Measurements from ENCODE around the gene DYNC2I2. TPM values are rescaled to one million over a fixed set of nuclear protein-coding genes. Genes with fewer than 3 reads are reported as not detected.

The DYNC2I2 gene
- total and polyA plus RNA-seq, 10 of the 15 experiments (the other 5 are each of a cell fraction or from before 2014, with no cell fraction given): 0.89 to 118 (median 47.9) TPM

- SMC1A ChIA-PET (ENCODE audit: uncharacterized antibody, unreplicated experiment): interaction anchor here (1.2 kb wide), 1 partner anchor 24 kb away, joined by 3 read pairs; no protein-coding TSS in a partner anchor
- Histone ChIP-seq H3K9ac (ENCODE audit: control insufficient read depth, insufficient read depth, low read length) (no peak overlapping the region), H3K9me3 (replicated peaks; ENCODE audit: control insufficient read depth, insufficient read depth, low read length) (no peaks in the 10 kb centered on the region), H3K79me2 (ENCODE audit: control insufficient read depth, insufficient read depth, low read length) (no peaks in the 10 kb centered on the region), H3K4me2 (ENCODE audit: control insufficient read depth, insufficient read depth) (no peak overlapping the region), H4K20me1 (ENCODE audit: control insufficient read depth, insufficient read depth) (no peaks in the 10 kb centered on the region), H3K27ac (ENCODE audit: control insufficient read depth, insufficient read depth) (no peak overlapping the region), H3K4me3 (no peak overlapping the region), H3K36me3 (ENCODE audit: control insufficient read depth in 2 of 2, insufficient read depth in 2 of 2, low read length in 1 of 2) (peaks cover 0 to 16% of the 10 kb centered on the region in 2 experiments; a peak in 3 of 4 replicates), H3K27me3 (replicated peaks in 1 of 2; ENCODE audit: control insufficient read depth in 2 of 2, insufficient read depth in 2 of 2, low read length in 1 of 2) (no peaks in the 10 kb centered on the region), H2AFZ (ENCODE audit: control insufficient read depth, low read depth, low read length) (no peak overlapping the region), H3K4me1 (ENCODE audit: control insufficient read depth, insufficient read depth, low read length) (no peaks in the 10 kb centered on the region)
- intact Hi-C loops (cut with micrococcal nuclease; ENCODE audit: unreplicated experiment): no loop called here
- in situ Hi-C loops (cut with MboI): no loop called here
- RAD21 ChIA-PET (ENCODE audit: unreplicated experiment): interaction anchor here (0.5 to 1.1 kb wide), 2 partner anchors 9 to 17 kb away, joined by 3 to 4 read pairs; no protein-coding TSS in a partner anchor
- CTCF ChIA-PET: no interaction called here
- 81% methylated on average over 15 of the region's 20 CpGs for WGBS (ENCODE audit: insufficient coverage, insufficient replicate concordance, low lambda C conversion rate, missing lambda C conversion rate)
- no peak for DNase-seq (ENCODE audit: low read depth, low spot score)
- ATAC-seq: peak; percentile 36
- no TSS peak for BruUV-seq (replicated peaks)
- FAIRE-seq: no peak
- peak; percentile 26; the same call in 1 of the 2 replicates for TF ChIP-seq SMC3 (IDR thresholded peaks at IDR 0.05; ENCODE audit: borderline replicate concordance, low read length)
- TF ChIP-seq CTCF (IDR thresholded peaks at IDR 0.05 in 2 of 3, conservative IDR thresholded peaks at IDR 0.05 in 1 of 3; ENCODE audit: control insufficient read depth in 2 of 3, extremely low read depth in 1 of 3, insufficient read depth in 1 of 3, low read depth in 3 of 3, low read length in 3 of 3): peak; percentile 14 to 35 (median 24); a peak in 2 of 6 replicates
- TF ChIP-seq TCF3 (IDR thresholded peaks at IDR 0.05; ENCODE audit: borderline replicate concordance, insufficient read depth, low read depth, low read length): no peak
- POLR2A ChIA-PET: no interaction called here
Measured at GRCh38 chr9:128635266-128636023, 21.2 kb downstream of the DYNC2I2 start.

All from GM12878 (cell line).